ENCODE results near the gene TBX15.

DNA sequence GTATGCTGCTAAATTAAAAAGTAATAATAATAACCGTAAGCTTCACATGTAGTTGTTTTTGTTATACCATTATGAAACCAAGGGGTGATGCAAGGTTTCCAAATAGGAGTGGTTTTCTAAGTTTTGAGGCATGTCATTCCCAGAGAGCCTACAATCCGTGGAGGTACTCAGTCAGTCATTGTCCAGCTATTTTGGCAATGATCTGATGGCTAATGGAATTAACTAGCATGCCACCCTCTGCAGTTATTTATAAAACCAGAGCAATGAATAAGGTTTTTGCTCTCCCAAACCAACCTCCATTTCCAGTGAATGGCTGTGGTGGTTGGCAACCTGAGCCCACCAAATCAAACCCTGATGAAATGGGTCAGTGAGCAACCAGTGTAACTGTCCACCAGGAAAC, 106.4 kb downstream of the TBX15 start:
- TF ChIP-seq, protein P1, sequence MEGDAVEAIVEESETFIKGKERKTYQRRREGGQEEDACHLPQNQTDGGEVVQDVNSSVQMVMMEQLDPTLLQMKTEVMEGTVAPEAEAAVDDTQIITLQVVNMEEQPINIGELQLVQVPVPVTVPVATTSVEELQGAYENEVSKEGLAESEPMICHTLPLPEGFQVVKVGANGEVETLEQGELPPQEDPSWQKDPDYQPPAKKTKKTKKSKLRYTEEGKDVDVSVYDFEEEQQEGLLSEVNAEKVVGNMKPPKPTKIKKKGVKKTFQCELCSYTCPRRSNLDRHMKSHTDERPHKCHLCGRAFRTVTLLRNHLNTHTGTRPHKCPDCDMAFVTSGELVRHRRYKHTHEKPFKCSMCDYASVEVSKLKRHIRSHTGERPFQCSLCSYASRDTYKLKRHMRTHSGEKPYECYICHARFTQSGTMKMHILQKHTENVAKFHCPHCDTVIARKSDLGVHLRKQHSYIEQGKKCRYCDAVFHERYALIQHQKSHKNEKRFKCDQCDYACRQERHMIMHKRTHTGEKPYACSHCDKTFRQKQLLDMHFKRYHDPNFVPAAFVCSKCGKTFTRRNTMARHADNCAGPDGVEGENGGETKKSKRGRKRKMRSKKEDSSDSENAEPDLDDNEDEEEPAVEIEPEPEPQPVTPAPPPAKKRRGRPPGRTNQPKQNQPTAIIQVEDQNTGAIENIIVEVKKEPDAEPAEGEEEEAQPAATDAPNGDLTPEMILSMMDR (IDR thresholded peaks at IDR 0.05; ENCODE audit: insufficient read depth, low read depth, low read length) = no peak
- TF ChIP-seq EZH2 (IDR thresholded peaks at IDR 0.05; ENCODE audit: insufficient read depth, low read length) = no peak

Measured in astrocyte (in vitro differentiated cells and primary cell).